Smooth muscle cell (in vitro differentiated cells): Measurements from ENCODE around the gene SLC6A12. TPM values are rescaled to one million over a fixed set of nuclear protein-coding genes. Genes with fewer than 3 reads are reported as not detected.
"Not testable (repeated sequence)": the region's sequence is repeated elsewhere in the genome, so short reads cannot be mapped to it uniquely, and the experiment has no call there.

ENCODE experiments used
- DNase-seq: peaks from one replicate; lab custom pipeline; 2025; ENCODE audit not compliant: unreplicated experiment; lab: John Stamatoyannopoulos, UW
- H2AFZ ChIP-seq: fragments of 200-600 bp; sonication (generic); 2 replicates; pipeline ENCODE4 v1.6.0; 2016; ENCODE audit warnings: antibody characterized with exemption, low read depth, mild to moderate bottlenecking
- H3F3A ChIP-seq: fragments of 200-600 bp; sonication (generic); 2 replicates; pipeline ENCODE4 v1.6.0; 2017; ENCODE audit warnings: antibody characterized with exemption, low read depth
- H3K27ac ChIP-seq: fragments of 200-600 bp; sonication (generic); 2 replicates; pipeline ENCODE4 v1.5.1; 2016; ENCODE audit warnings: low read depth, mild to moderate bottlenecking
- H3K27me3 ChIP-seq: fragments of 200-600 bp; sonication (generic); 2 replicates; pipeline ENCODE4 v1.6.1; 2016; ENCODE audit warnings: low read depth, mild to moderate bottlenecking
- H3K36me3 ChIP-seq: fragments of 200-600 bp; sonication (generic); 2 replicates; pipeline ENCODE4 v1.5.1; 2016; ENCODE audit warnings: low read depth
- H3K4me1 ChIP-seq: fragments of 200-600 bp; sonication (generic); 2 replicates; pipeline ENCODE4 v1.5.1; 2016; ENCODE audit warnings: low read depth
- H3K4me2 ChIP-seq: fragments of 200-600 bp; sonication (generic); 2 replicates; pipeline ENCODE4 v1.6.0; 2016; ENCODE audit warnings: mild to moderate bottlenecking
- H3K4me3 ChIP-seq: fragments of 200-600 bp; sonication (generic); 2 replicates; pipeline ENCODE4 v1.5.1; 2016; ENCODE audit warnings: mild to moderate bottlenecking
- H3K79me2 ChIP-seq: fragments of 200-600 bp; sonication (generic); 2 replicates; pipeline ENCODE4 v1.6.0; 2016; ENCODE audit warnings: low read depth, mild to moderate bottlenecking
- H3K9ac ChIP-seq: fragments of 200-600 bp; sonication (generic); 2 replicates; pipeline ENCODE4 v1.6.0; 2016; ENCODE audit warnings: low read depth
- H3K9me3 ChIP-seq: fragments of 200-600 bp; sonication (generic); replicated peaks from 2 replicates; pipeline ENCODE4 v1.5.1; 2016; ENCODE audit warnings: low read depth
- H4K20me1 ChIP-seq: fragments of 200-600 bp; sonication (generic); 2 replicates; pipeline ENCODE4 v1.6.0; 2016; ENCODE audit warnings: low read depth
- CTCF ChIP-seq: fragments of 200-600 bp; sonication (generic); IDR thresholded peaks from 2 replicates; pipeline ENCODE4 v1.5.1; 2017; ENCODE audit warnings: borderline replicate concordance, mild to moderate bottlenecking, antibody characterized with exemption; ENCODE audit not compliant: insufficient read depth, poor library complexity, severe bottlenecking
- WGBS: methylation state at CpG from one replicate; pipeline ENCODE4 v1.1.7; 2016; ENCODE audit warnings: low lambda C conversion rate; 5-methylcytosine and 5-hydroxymethylcytosine counted together
- polyA plus RNA-seq: library from polyadenylated mRNA; unstranded; fragments of >200 nt; fragmentation: Nextera tagmentation; extraction: Ambion mirVana; gene quantifications from 2 replicates; pipeline ENCODE4 v1.2.1, GENCODE V29; 2016
- total RNA-seq: library from RNA; depleted of rRNA; stranded (reverse); fragments of >200 nt; gene quantifications from 2 replicates; pipeline ENCODE4 v1.2.3, GENCODE V29; 2014

Gene SLC6A12
- total and polyA plus RNA-seq, 2 experiments from 2014 or later, result 0.22 TPM; not detected in 1

- H2AFZ ChIP-seq, result no peak overlapping the region
- H3K27ac ChIP-seq, result no peak overlapping the region
- no peaks in the 10 kb centered on the region for H4K20me1 ChIP-seq
- no peak overlapping the region for H3K9ac ChIP-seq
- H3K27me3 ChIP-seq, result peaks cover 7% of the 10 kb centered on the region
- H3K4me1 ChIP-seq, result no peaks in the 10 kb centered on the region
- no peaks in the 10 kb centered on the region for H3K36me3 ChIP-seq
- no peak overlapping the region for H3K4me2 ChIP-seq
- H3K4me3 ChIP-seq, result no peak overlapping the region
- TF ChIP-seq CTCF, result peak; percentile 75
- H3F3A ChIP-seq, result no peaks in the 10 kb centered on the region
- H3K9me3 ChIP-seq, result no peaks in the 10 kb centered on the region
- H3K79me2 ChIP-seq, result no peaks in the 10 kb centered on the region
- peak; percentile 38 for DNase-seq
- WGBS, result 36% methylated on average over 14 of the region's 17 CpGs
Observed at GRCh38 chr12:219891-220352, 6.0 kb upstream of the SLC6A12 start.

- H2AFZ ChIP-seq, result no peak overlapping the region
- no peak overlapping the region for H3K4me3 ChIP-seq
- no peaks in the 10 kb centered on the region for H3K9me3 ChIP-seq
- no peaks in the 10 kb centered on the region for H3K79me2 ChIP-seq
- 82% methylated on average over 30 of the region's 30 CpGs for WGBS
- H3K9ac ChIP-seq, result no peak overlapping the region
- H3K4me1 ChIP-seq, result peaks cover 4% of the 10 kb centered on the region
- no peaks in the 10 kb centered on the region for H4K20me1 ChIP-seq
- TF ChIP-seq CTCF, result no peak
- H3F3A ChIP-seq, result no peaks in the 10 kb centered on the region
- H3K27me3 ChIP-seq, result peaks cover 7% of the 10 kb centered on the region
- DNase-seq, result no peak
- no peaks in the 10 kb centered on the region for H3K36me3 ChIP-seq
- no peak overlapping the region for H3K4me2 ChIP-seq
- no peak overlapping the region for H3K27ac ChIP-seq
Observed at GRCh38 chr12:218728-219590, 5.0 kb upstream of the SLC6A12 start.

GRCh38 chr12:218221-218620 lies 4.3 kb upstream of the SLC6A12 start:
- Histone ChIP-seq H3K4me3 (no peak overlapping the region), H2AFZ (no peak overlapping the region), H3K9me3 (no peaks in the 10 kb centered on the region), H3K4me2 (no peak overlapping the region), H3K27me3 (peaks cover 7% of the 10 kb centered on the region), H3K79me2 (no peaks in the 10 kb centered on the region), H3K4me1 (peaks cover 5% of the 10 kb centered on the region), H3F3A (no peaks in the 10 kb centered on the region), H3K36me3 (no peaks in the 10 kb centered on the region), H3K27ac (no peak overlapping the region), H3K9ac (no peak overlapping the region), H4K20me1 (no peaks in the 10 kb centered on the region)
- 91% methylated on average over 5 of the region's 5 CpGs for WGBS
- TF ChIP-seq CTCF, result no peak
- DNase-seq, result no peak

GRCh38 chr12:217029-217428 lies 3.1 kb upstream of the SLC6A12 start:
- 70% methylated on average over 6 of the region's 6 CpGs for WGBS
- DNase-seq, H3K9ac ChIP-seq, H3K27me3 ChIP-seq, H3K36me3 ChIP-seq, H3K4me2 ChIP-seq, H2AFZ ChIP-seq, H3K4me3 ChIP-seq, H3F3A ChIP-seq, H3K79me2 ChIP-seq, H4K20me1 ChIP-seq, H3K27ac ChIP-seq, H3K4me1 ChIP-seq, H3K9me3 ChIP-seq: not testable (repeated sequence)
